HepG2 (cell line): ENCODE measurements around the gene SYNPR. TPM values are rescaled to one million over a fixed set of nuclear protein-coding genes. Genes with fewer than 3 reads are reported as not detected.

Experiments used
- ATAC-seq: fragments of 200-7000 bp; cut with Tn5 transposase; 3 replicates; pipeline ENCODE4 v1.9.1; 2020; ENCODE audit warnings: mild to moderate bottlenecking, moderate library complexity
- BruUV-seq: library from RNA; stranded (reverse); fragments of 400-500 nt; replicated peaks from 2 replicates; lab custom pipeline; 2021; lab: Mats Ljungman, UMichigan
- CTCF ChIA-PET: fragments of 300-600 bp; formaldehyde crosslinking; extraction: SDS; loops from one replicate; lab custom pipeline; 2021; ENCODE audit warnings: low total read pairs, inconsistent platforms, low intra/inter-chr PET ratio; lab: Yijun Ruan, JAX
- POLR2A ChIA-PET: fragments of 350-600 bp; sonication (Branson Sonifier 250); formaldehyde crosslinking; loops from one replicate; lab custom pipeline; 2020; ENCODE audit warnings: antibody characterized with exemption, inconsistent platforms; lab: Yijun Ruan, JAX
- DNase-seq: peaks from one replicate; pipeline ENCODE4 v3.0.0-alpha.2; 2015; ENCODE audit warnings: low spot score
- FAIRE-seq: peaks from 3 replicates; lab custom pipeline; 2011; peaks lifted over from hg19 to GRCh38; lab: Jason Lieb, UNC
- H2AFZ ChIP-seq: one replicate; pipeline ENCODE4 v1.6.1; 2011; ENCODE audit warnings: low read length, inconsistent platforms
- H3K27ac ChIP-seq: fragments of 300-600 bp; 3 replicates; pipeline ENCODE4 v1.8.0; 2011; ENCODE audit warnings: mixed run types, mild to moderate bottlenecking, mixed read lengths, low read length, inconsistent platforms; ENCODE audit not compliant: insufficient read depth; ENCODE audit errors: extremely low read length
- H3K27me3 ChIP-seq, 2 experiments: fragments of 200-600 bp in 1 of 2; 2 replicates in 1 of 2; 3 replicates in 1 of 2; pipeline versions ENCODE4 v1.6.0 to v1.8.0; 2011; ENCODE audit warnings: low read length in 2 of 2, mild to moderate bottlenecking in 2 of 2, moderate library complexity in 2 of 2, inconsistent platforms in 1 of 2; ENCODE audit not compliant: insufficient read depth in 2 of 2, control insufficient read depth in 1 of 2
- H3K36me3 ChIP-seq, 2 experiments: fragments of 200-600 bp in 1 of 2; replicated peaks in 1 of 2; 2 replicates in 1 of 2; 3 replicates in 1 of 2; pipeline versions ENCODE4 v1.5.1 to v1.8.0; 2011; ENCODE audit warnings: low read length in 2 of 2, inconsistent platforms in 1 of 2; ENCODE audit not compliant: insufficient read depth in 2 of 2, control insufficient read depth in 1 of 2
- H3K4me1 ChIP-seq: 2 replicates; pipeline ENCODE4 v1.5.1; 2012; ENCODE audit warnings: low read length, inconsistent platforms; ENCODE audit not compliant: insufficient read depth
- H3K4me2 ChIP-seq: 2 replicates; pipeline ENCODE4 v1.6.0; 2011; ENCODE audit warnings: low read depth, low read length, inconsistent platforms
- H3K4me3 ChIP-seq, 3 experiments: fragments of 200-600 bp in 1 of 3; sonication (generic), shearing (Covaris generic) in 1 of 3; replicated peaks in 1 of 3; 2 replicates each; pipeline ENCODE4 v1.5.1; 2011 to 2016; ENCODE audit warnings: low read length in 3 of 3, inconsistent platforms in 2 of 3, low read depth in 2 of 3, mild to moderate bottlenecking in 2 of 3, control low read depth in 1 of 3, mixed read lengths in 1 of 3; ENCODE audit not compliant: insufficient read depth in 1 of 3
- H3K79me2 ChIP-seq: one replicate; pipeline ENCODE4 v1.6.1; 2011; ENCODE audit warnings: low read length, inconsistent platforms; ENCODE audit not compliant: insufficient read depth
- H3K9ac ChIP-seq: 2 replicates; pipeline ENCODE4 v1.6.0; 2011; ENCODE audit warnings: mild to moderate bottlenecking, low read depth, low read length, inconsistent platforms; ENCODE audit not compliant: insufficient read depth
- H3K9me3 ChIP-seq: 2 replicates; pipeline ENCODE4 v1.5.1; 2012; ENCODE audit warnings: mild to moderate bottlenecking, low read length
- H4K20me1 ChIP-seq: 2 replicates; pipeline ENCODE4 v1.6.0; 2011; ENCODE audit warnings: inconsistent platforms, mild to moderate bottlenecking, low read length, moderate library complexity; ENCODE audit not compliant: insufficient read depth
- KAT7 ChIP-seq: IDR thresholded peaks from 2 replicates; pipeline ENCODE4 v1.6.1; 2018; ENCODE audit warnings: borderline replicate concordance, missing compliant biosample characterization
- MEIS1 ChIP-seq: sonication (generic); formaldehyde crosslinking; IDR thresholded peaks from 2 replicates; pipeline ENCODE4 v1.9.0; 2021; ENCODE audit warnings: mild to moderate bottlenecking, missing genetic modification reagents, moderate library complexity, borderline replicate concordance
- MZF1 ChIP-seq: sonication (generic); formaldehyde crosslinking; IDR thresholded peaks from 2 replicates; pipeline ENCODE4 v1.8.1; 2023; ENCODE audit warnings: mild to moderate bottlenecking, missing genetic modification reagents, borderline replicate concordance
- ZBTB1 ChIP-seq: sonication (generic); formaldehyde crosslinking; IDR thresholded peaks from 2 replicates; pipeline ENCODE4 v1.4.0; 2020; ENCODE audit warnings: missing genetic modification reagents, borderline replicate concordance
- ZNF574 ChIP-seq: sonication (generic); formaldehyde crosslinking; IDR thresholded peaks from 2 replicates; pipeline ENCODE4 v1.4.0; 2020; ENCODE audit warnings: missing genetic modification reagents
- ZNF614 ChIP-seq: IDR thresholded peaks from 2 replicates; pipeline ENCODE4 v1.6.1; 2018; ENCODE audit warnings: missing biosample characterization, missing genetic modification reagents, inconsistent platforms, borderline replicate concordance
- ZNF768 ChIP-seq: sonication (generic); formaldehyde crosslinking; IDR thresholded peaks from 2 replicates; pipeline ENCODE4 v1.4.0; 2020; ENCODE audit warnings: missing genetic modification reagents
- WGBS: methylation state at CpG from one replicate; pipeline ENCODE4 v1.1.6; 2017; ENCODE audit warnings: low lambda C conversion rate; 5-methylcytosine and 5-hydroxymethylcytosine counted together
- in situ Hi-C: cut with HindIII; loops from 2 replicates; pipeline ENCODE4 v1.10.0; 2017; ENCODE audit warnings: low pct_unique_long_range_greater_than_20kb; ENCODE audit not compliant: extremely low pct_ligation_motif_present
- intact Hi-C: fragments of 100-400 bp; cut with micrococcal nuclease; formaldehyde crosslinking; loops from one replicate; pipeline ENCODE4 v1.10.0; 2022; ENCODE audit not compliant: unreplicated experiment
- polyA plus RNA-seq, 8 experiments: library from polyadenylated mRNA; depleted of rRNA in 3 of 8; stranded (reverse) in 7 of 8; unstranded in 1 of 8; fragments of >200 nt; fragmentation: Illumina TruSeq in 4 of 8; extraction: Trizol in 4 of 8; gene quantifications; 2 replicates each; pipeline versions ENCODE4 v1.2.1 to v1.2.3, GENCODE V29; 2011 to 2016; ENCODE audit warnings: low read depth in 4 of 8, missing spikeins in 1 of 8, mixed read lengths in 1 of 8; ENCODE audit not compliant: insufficient read depth in 1 of 8
- total RNA-seq, 5 experiments: library from RNA; depleted of rRNA; stranded (reverse); fragments of >200 nt; fragmentation: Illumina TruSeq; extraction: Trizol; gene quantifications; 2 replicates each; pipeline ENCODE4 v1.2.3, GENCODE V29; 2016; ENCODE audit warnings: low read depth in 1 of 5

The SYNPR gene
- total and polyA plus RNA-seq, 2 of the 13 experiments (the other 11 are each of a cell fraction or from before 2014, with no cell fraction given) = 0.04 TPM; not detected in 1

GRCh38 chr3:63652066-63652725 lies 374.1 kb downstream of the SYNPR start, which contains the start of gene SNTN:
SNTN (plus strand) TSS chr3:63652675; CDS start chr3:63652688, 13 bp downstream.
- 6% methylated on average over 5 of the region's 5 CpGs for WGBS
- FAIRE-seq (no peak), DNase-seq (no peak), ATAC-seq (no peak)
- intact Hi-C loops (no loop called here), in situ Hi-C loops (no loop called here)
- Histone ChIP-seq H3K4me1 (no peaks in the 10 kb centered on the region), H3K27me3 (no peaks in the 10 kb centered on the region), H3K4me3 (no peak within 1 kb of the TSS), H3K9me3 (no peaks in the 10 kb centered on the region), H4K20me1 (no peaks in the 10 kb centered on the region), H3K9ac (no peak within 1 kb of the TSS), H3K79me2 (no peaks in the 10 kb centered on the region), H2AFZ (no peak within 1 kb of the TSS), H3K4me2 (no peak within 1 kb of the TSS), H3K36me3 (no peaks in the 10 kb centered on the region), H3K27ac (no peak within 1 kb of the TSS)
- CTCF ChIA-PET = no interaction called here
- POLR2A ChIA-PET = no interaction called here
- BruUV-seq = no TSS peak
- no peak for TF ChIP-seq ZNF614 (CRISPR knock-in tag)
- TF ChIP-seq MZF1 = no peak
- TF ChIP-seq MEIS1 = no peak
- TF ChIP-seq KAT7 (CRISPR knock-in tag) = no peak
- no peak for TF ChIP-seq ZNF574 (CRISPR knock-in tag)
- no peak for TF ChIP-seq ZNF768 (CRISPR knock-in tag)
- TF ChIP-seq ZBTB1 (CRISPR knock-in tag) = no peak
